ENCODE results near the gene NUP35.
"Not testable (repeated sequence)": the region's sequence is repeated elsewhere in the genome, so short reads cannot be mapped to it uniquely, and the experiment has no call there.

The NUP35 gene

DNA sequence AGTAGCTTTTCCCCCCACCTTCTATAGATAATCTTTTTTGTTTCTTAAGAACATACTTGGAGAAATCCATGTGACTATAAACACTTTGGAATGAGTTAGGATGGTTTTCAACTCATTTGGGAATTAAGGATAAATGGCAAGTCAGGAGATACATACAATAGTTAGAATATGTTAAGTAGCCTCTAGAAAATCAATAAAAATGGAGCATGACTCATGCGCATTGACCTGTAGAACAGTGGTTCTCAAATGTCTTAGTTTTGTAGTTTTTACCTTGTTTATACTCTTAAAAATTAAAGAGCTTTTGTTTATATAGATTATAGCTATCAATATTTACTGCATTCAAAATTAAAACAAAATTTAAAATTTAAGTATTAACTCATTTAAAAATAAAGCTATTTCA lies 24.7 kb downstream of the NUP35 start:
- no peak for DNase-seq

GRCh38 chr2:183149489-183149888 lies 25.2 kb downstream of the NUP35 start:
- no peak for DNase-seq

GRCh38 chr2:183152280-183152679 lies 28.0 kb downstream of the NUP35 start:
- not testable (repeated sequence) for DNase-seq

- DNase-seq = no peak
These were observed 29.7 kb downstream of the NUP35 start for GRCh38 chr2:183153967-183154366.

GRCh38 chr2:183154772-183155171 lies 30.5 kb downstream of the NUP35 start:
- DNase-seq = peak in 1 of 2 donors; percentile 51

GRCh38 chr2:183157131-183157530 lies 32.9 kb downstream of the NUP35 start:
- no peak for DNase-seq

DNA sequence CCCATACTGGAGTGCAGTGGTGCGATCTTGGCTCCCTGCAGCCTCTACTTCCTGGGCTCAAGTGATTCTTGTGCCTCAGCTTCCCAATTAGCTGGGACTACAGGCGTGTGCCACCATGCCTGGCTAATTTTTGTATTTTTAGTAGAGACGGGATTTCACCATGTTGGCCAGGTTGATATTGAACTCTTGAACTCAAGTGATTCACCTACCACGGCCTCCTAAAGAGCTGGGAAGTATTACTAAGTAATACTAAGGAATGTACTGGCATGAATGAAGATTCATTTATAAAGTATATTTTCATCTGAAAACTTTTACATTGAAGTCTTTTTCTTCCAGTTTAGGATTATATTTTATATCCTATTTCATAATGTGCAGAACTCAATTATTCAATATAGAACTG lies 38.1 kb downstream of the NUP35 start:
- no peak for DNase-seq

GRCh38 chr2:183163821-183164649 lies 39.8 kb downstream of the NUP35 start:
- DNase-seq = no peak

DNA sequence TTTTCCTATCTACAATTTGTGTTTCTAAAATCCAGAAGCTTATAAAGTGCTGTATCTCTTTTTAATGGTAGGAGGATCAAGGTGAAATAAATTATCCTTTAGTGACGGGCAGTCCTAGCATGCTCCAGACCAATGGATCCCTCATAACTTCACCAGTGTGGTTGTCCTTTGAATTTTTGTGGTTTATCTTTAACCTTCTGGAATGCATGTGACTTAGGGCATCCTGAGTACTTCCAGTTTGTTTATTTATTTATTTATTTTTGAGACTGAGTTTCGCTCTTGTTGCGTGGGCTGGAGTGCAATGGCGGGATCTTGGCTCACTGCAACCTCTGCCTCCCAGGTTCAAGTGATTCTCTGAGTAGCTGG lies 40.4 kb downstream of the NUP35 start:
- DNase-seq = no peak

- no peak for DNase-seq
These were observed 42.0 kb downstream of the NUP35 start for GRCh38 chr2:183166210-183166609.

- DNase-seq = not testable (repeated sequence)
These were observed 42.7 kb downstream of the NUP35 start for GRCh38 chr2:183166976-183167375.

- no peak for DNase-seq
These were observed 48.1 kb downstream of the NUP35 start for GRCh38 chr2:183172220-183172887.

GRCh38 chr2:183179156-183179555 lies 54.9 kb downstream of the NUP35 start:
- peak; percentile 16 to 53 for DNase-seq

DNA sequence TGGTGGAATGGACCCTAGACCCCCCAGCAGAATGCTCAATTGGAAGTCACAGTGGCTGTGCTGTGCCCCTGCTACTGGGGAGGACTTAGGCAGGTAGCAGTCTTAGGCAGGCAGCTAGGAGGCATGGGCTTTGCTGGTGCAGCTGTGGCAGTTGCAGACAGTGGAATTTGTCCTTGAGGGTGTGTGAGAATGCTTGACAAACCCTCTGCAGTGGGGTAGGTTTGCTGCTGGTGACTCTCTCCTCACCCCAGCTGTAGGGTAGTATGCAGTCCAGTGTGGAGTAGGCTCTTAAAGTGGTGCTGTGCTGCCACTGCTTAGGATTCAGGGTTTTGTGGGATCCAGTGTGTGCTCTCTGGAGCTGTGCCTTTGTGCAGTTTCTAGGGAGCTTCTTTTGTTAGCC lies 61.3 kb downstream of the NUP35 start:
- no peak for DNase-seq

DNA sequence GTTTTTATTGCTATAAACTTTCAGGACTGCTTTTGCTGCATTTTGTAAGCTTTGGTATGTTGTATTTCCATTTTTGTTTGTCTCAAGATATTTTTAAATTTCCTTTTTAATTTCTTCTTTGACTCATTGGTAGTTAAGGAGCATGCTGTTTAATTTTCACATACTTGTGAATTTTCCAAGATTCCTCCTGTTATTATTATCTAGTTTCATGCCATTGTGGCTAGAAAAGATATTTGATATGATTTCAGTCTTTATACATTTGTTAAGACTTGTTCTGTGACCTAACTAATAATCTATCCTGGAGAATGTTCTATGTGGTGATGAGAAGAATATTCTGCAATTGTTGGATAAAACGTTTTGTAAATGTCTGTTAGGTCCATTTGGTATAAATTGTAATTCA lies 62.1 kb downstream of the NUP35 start:
- DNase-seq = no peak

GRCh38 chr2:183186766-183187165 lies 62.5 kb downstream of the NUP35 start:
- no peak for DNase-seq

GRCh38 chr2:183192343-183192742 lies 68.1 kb downstream of the NUP35 start:
- no peak for DNase-seq

DNA sequence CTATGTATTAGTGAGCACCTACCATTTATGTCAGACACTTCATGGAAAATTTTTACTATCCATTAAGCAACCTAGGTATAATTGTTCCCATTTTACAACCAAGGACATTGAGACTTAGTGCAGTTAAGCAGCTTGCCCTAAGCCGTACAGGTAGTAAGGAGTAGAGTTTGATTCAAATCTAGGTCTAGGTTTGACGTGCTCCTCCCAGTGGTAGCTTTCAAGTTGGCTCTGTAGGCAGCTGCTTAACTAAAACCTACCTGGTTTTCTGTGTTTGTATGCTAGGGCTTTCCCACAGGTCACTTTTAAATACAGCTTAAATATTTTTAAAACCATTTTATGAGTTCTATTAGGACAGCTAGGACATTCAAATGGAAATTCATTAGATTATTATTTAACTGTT lies 69.7 kb downstream of the NUP35 start:
- no peak for DNase-seq

DNA sequence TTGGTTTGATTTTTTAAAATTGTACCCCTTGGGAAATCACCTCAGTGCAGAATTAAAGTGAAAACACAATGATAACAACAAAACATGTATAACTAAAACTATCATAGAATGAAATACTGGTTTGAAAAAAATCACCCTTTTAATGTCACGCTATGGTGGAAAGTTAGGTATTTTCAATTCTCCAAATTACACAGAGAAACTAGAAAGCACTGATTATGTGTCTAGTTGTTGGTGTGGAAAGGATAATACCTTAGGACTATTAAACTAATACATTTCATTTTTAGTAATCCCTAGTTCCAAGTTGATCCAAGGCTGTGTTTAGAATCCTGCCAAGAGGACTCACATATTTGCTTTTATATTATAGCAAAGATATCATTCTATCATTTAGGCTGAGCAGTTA lies 71.2 kb downstream of the NUP35 start:
- DNase-seq = no peak

DNA sequence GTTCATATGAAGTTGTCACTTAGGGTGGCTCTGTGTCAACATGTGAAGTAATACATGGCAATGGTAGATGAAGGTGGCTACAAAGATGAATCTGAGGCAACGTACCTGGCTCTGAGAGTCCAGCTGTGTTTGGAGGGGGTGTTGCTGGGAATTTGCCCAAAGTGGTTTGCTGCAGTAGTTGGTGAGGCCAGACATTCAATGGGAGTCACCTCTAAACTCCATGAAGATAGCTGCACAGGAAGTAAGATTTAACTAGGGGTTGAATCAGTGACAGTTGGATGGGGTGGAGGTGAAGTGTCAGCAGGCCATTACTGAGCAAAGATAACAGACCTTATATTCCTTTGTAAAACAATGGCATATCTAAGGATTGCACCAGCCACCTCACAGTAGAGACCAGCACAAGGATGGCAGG lies 71.8 kb downstream of the NUP35 start:
- DNase-seq = no peak

DNA sequence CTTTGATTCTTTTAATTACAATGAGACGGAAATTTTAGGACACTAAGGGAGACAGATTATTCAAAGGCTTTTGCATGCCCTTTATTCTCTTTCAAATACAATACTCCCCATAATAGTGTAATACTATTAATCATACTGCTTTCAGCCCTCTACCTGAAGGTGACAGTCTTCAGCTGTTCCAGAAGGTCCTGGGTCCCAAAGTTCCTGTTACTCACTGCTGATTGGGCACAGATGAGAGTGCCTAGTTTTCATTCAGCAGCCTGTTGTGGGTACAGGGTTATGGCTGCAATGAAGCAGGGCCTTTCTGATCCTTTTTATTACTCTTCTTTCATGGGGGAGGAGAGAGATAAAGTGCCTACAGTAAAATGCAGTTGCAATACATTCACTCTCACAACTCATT lies 80.2 kb downstream of the NUP35 start:
- DNase-seq = no peak

- DNase-seq = no peak
These were observed 82.9 kb downstream of the NUP35 start for GRCh38 chr2:183207110-183207509.

DNA sequence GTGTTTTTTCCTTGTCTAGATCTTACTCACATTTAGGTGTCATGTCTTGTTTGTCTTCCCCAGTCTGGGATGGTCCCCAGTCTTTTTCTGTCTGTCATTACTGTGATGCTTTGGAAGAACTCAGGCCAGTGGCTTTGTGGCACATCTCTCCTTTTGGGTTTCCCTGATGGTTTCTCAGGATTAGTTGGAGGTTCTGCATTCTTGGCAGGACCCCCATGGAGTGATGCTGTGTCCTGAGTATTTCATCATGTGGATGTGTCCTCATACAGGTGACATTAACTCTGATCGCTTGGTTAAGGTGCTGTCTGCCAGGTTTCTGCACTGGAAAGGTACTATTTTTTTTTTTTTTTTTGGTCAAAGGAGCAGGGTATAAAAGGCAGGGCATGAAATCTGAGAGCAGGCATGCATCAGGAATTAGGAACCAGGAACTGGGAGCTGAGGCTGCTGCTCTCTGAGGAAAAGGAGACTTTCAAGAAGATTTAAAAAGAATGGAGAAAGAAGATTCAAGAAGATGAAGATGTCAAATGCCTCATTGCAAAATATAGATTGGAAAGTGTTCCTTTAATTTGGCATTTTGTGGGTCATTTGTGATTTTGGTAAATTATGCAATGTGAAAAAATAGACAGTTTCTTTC lies 85.3 kb downstream of the NUP35 start:
- no peak for DNase-seq

Data from inflammatory macrophage treated with lipopolysaccharide for 1 hour (primary cell).